ENCODE measurements around the gene CXCR6. TPM values are rescaled to one million over a fixed set of nuclear protein-coding genes. Genes with fewer than 3 reads are reported as not detected.

CXCR6 gene
- total and polyA plus RNA-seq, 7 donors: 0.36 to 3.3 (median 0.72) TPM; not detected in 3

- Histone ChIP-seq H3K9me3 (no peaks in the 10 kb centered on the region), H3K4me1 (peaks cover 0 to 34% (median 14%) of the 10 kb centered on the region in 4 donors), H3K27me3 (no peaks in the 10 kb centered on the region), H3K27ac (peak overlapping the region in 2 of 4 donors; percentile 36 to 38), H3K36me3 (peaks cover 15 to 44% (median 28%) of the 10 kb centered on the region in 4 donors), H3K4me3 (no peak overlapping the region)
- WGBS, 2 donors: 27% methylated on average over 4 of the region's 4 CpGs
- peak; percentile 91 for DNase-seq
- intact Hi-C loops (cut with DNase I): loop anchor here (1.0 to 10.0 kb wide), 4 partner anchors 139 to 506 kb away; partner anchors contain the start of gene CCR5
- TF ChIP-seq CTCF (IDR thresholded peaks at IDR 0.05) (peak; percentile 88 to 91 (median 90)), POLR2AphosphoS5 (IDR thresholded peaks at IDR 0.05) (peak in 2 of 4 donors; percentile 21 to 24), EP300 (IDR thresholded peaks at IDR 0.05) (no peak), POLR2A (IDR thresholded peaks at IDR 0.05) (no peak)
These were observed 4.4 kb upstream of the CXCR6 start for GRCh38 chr3:45938864-45939263.

- no peaks in the 10 kb centered on the region for H3K27me3 ChIP-seq
- no peak for DNase-seq
- peak overlapping the region in 2 of 4 donors; percentile 36 to 38 for H3K27ac ChIP-seq
- H3K4me1 ChIP-seq: peaks cover 0 to 34% (median 14%) of the 10 kb centered on the region in 4 donors
- no peaks in the 10 kb centered on the region for H3K9me3 ChIP-seq
- H3K4me3 ChIP-seq: no peak overlapping the region
- TF ChIP-seq CTCF (IDR thresholded peaks at IDR 0.05) (no peak), POLR2A (IDR thresholded peaks at IDR 0.05) (no peak), POLR2AphosphoS5 (IDR thresholded peaks at IDR 0.05) (no peak), EP300 (IDR thresholded peaks at IDR 0.05) (no peak)
- peaks cover 15 to 39% (median 28%) of the 10 kb centered on the region in 4 donors for H3K36me3 ChIP-seq
- intact Hi-C loops (cut with DNase I): loop anchor here (1.0 to 10.0 kb wide), 4 partner anchors 139 to 505 kb away; partner anchors contain the start of gene CCR5
- 62 to 63% methylated on average over 5 of the region's 5 CpGs for WGBS, 2 donors
These were observed 3.9 kb upstream of the CXCR6 start for GRCh38 chr3:45939341-45939771.

- TF ChIP-seq EP300 (IDR thresholded peaks at IDR 0.05) (no peak), POLR2AphosphoS5 (IDR thresholded peaks at IDR 0.05) (no peak), CTCF (IDR thresholded peaks at IDR 0.05) (no peak), POLR2A (IDR thresholded peaks at IDR 0.05) (no peak)
These were observed 3.1 kb upstream of the CXCR6 start for GRCh38 chr3:45940004-45940780.

GRCh38 chr3:45940781-45941365 lies 2.4 kb upstream of the CXCR6 start:
- DNase-seq: no peak
- Histone ChIP-seq H3K36me3 (peaks cover 5 to 29% (median 16%) of the 10 kb centered on the region in 4 donors), H3K9me3 (no peaks in the 10 kb centered on the region), H3K27me3 (no peaks in the 10 kb centered on the region), H3K4me3 (no peak overlapping the region), H3K4me1 (peaks cover 0 to 39% (median 14%) of the 10 kb centered on the region in 4 donors), H3K27ac (no peak overlapping the region)
- intact Hi-C loops (cut with DNase I): no loop called here
- TF ChIP-seq POLR2AphosphoS5 (IDR thresholded peaks at IDR 0.05) (no peak), CTCF (IDR thresholded peaks at IDR 0.05) (no peak), EP300 (IDR thresholded peaks at IDR 0.05) (no peak), POLR2A (IDR thresholded peaks at IDR 0.05) (no peak)
- 82 to 95% methylated on average over 6 of the region's 6 CpGs for WGBS, 2 donors

More at GRCh38 chr3:45940004-45940780, 3.1 kb upstream of the CXCR6 start:
- no peaks in the 10 kb centered on the region for H3K9me3 ChIP-seq
- intact Hi-C loops (cut with DNase I): no loop called here
- H3K4me1 ChIP-seq: peaks cover 0 to 38% (median 14%) of the 10 kb centered on the region in 4 donors
- H3K4me3 ChIP-seq: no peak overlapping the region
- peak overlapping the region in 2 of 4 donors; percentile 36 to 38 for H3K27ac ChIP-seq
- peak; percentile 51 for DNase-seq
- no peaks in the 10 kb centered on the region for H3K27me3 ChIP-seq
- 67 to 79% methylated on average over 7 of the region's 7 CpGs for WGBS, 2 donors
- peaks cover 11 to 31% (median 21%) of the 10 kb centered on the region in 4 donors for H3K36me3 ChIP-seq
